Thymus (tissue), 11 donors: ENCODE measurements around the gene MUC6. TPM values are rescaled to one million over a fixed set of nuclear protein-coding genes. Genes with fewer than 3 reads are reported as not detected.

ENCODE experiments used
- DNase-seq, 9 donors: peaks; one replicate each; pipeline ENCODE4 v3.0.0-alpha.2; 2013; ENCODE audit warnings: low spot score in 9 of 9, low read depth in 6 of 9, missing footprints in 1 of 9
- H3K27ac ChIP-seq, 2 donors: one replicate each; pipeline ENCODE4 v1.5.1; 2013; ENCODE audit warnings: control low read depth in 1 of 2, low read depth in 1 of 2, low read length in 1 of 2, mild to moderate bottlenecking in 1 of 2, moderate library complexity in 1 of 2
- H3K27me3 ChIP-seq, 2 donors: one replicate each; pipeline ENCODE4 v1.5.1; 2013; ENCODE audit warnings: low read length in 1 of 2; ENCODE audit not compliant: control insufficient read depth in 2 of 2, insufficient read depth in 1 of 2
- H3K36me3 ChIP-seq, 2 donors: one replicate each; pipeline ENCODE4 v1.5.1; 2013; ENCODE audit warnings: low read length in 1 of 2, mild to moderate bottlenecking in 1 of 2, moderate library complexity in 1 of 2; ENCODE audit not compliant: control insufficient read depth in 2 of 2, insufficient read depth in 2 of 2
- H3K4me1 ChIP-seq, 2 donors: one replicate each; pipeline ENCODE4 v1.5.1; 2013; ENCODE audit warnings: low read length in 2 of 2; ENCODE audit not compliant: control insufficient read depth in 2 of 2, insufficient read depth in 2 of 2
- H3K4me3 ChIP-seq, 2 donors: one replicate each; pipeline ENCODE4 v1.5.1; 2013; ENCODE audit warnings: low read length in 2 of 2, control low read depth in 1 of 2, mild to moderate bottlenecking in 1 of 2
- H3K9me3 ChIP-seq, 2 donors: one replicate each; pipeline ENCODE4 v1.5.1; 2013; ENCODE audit warnings: low read length in 1 of 2, mild to moderate bottlenecking in 1 of 2; ENCODE audit not compliant: control insufficient read depth in 2 of 2, insufficient read depth in 1 of 2
- WGBS: extraction: QIAGEN DNeasy Blood & Tissue Kit; methylation state at CpG from one replicate; pipeline ENCODE4 v1.1.7; 2013; 5-methylcytosine and 5-hydroxymethylcytosine counted together
- polyA plus RNA-seq: library from polyadenylated mRNA; stranded (reverse); fragments of 200-250 nt; gene quantifications from one replicate; pipeline ENCODE4 v1.2.3, GENCODE V29; 2013
- total RNA-seq: library from RNA; stranded (reverse); fragments of 120-200 nt; gene quantifications from one replicate; pipeline ENCODE4 v1.2.4, GENCODE V29; 2013
- donor health status: healthy.

The MUC6 gene
- total and polyA plus RNA-seq, 2 donors: 0.16 to 0.19 TPM

DNA sequence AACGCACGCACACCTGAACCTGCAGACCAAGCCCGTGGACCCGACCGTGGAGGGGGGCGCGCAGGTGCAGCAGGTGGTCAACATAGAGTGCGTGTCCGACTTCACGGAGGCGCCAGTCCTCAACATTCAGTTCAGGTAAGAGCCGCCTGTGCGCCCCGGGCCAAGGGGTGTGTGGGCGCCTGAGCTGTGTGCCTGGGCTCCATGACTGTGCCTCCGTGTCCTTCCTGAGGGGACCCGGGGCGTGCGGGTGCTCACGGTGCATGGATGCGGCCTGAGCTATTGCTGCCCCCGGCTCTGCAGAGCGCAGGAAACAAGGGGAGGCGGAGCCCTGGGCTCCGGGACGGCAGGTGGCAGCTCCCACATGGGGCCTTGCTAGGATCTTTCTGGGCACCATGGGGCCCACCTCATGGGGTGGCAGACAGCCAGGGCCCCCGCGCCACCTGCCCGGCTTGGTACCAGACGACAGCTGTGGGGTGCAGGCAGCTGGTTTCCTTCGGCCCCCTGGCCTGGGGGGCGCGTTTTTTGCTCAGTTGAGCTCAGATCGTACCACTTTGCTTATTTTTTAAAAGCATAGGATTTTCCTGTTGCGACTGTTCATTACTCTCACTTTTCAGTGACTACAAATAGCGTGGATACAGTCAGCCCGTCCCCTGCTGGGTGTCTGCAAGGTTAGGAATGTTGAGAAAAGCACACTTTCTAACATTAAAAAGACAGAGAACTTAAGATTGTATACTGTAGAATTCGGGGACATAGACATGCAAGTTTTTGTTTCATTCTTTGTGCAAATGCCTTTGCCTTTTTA, 28.3 kb downstream of the MUC6 start:
- DNase-seq: no peak
- Histone ChIP-seq H3K4me1 (peaks cover 0 to 3% of the 10 kb centered on the region in 2 donors), H3K27ac (no peak overlapping the region), H3K36me3 (peaks cover 72 to 83% of the 10 kb centered on the region in 2 donors), H3K27me3 (no peaks in the 10 kb centered on the region), H3K9me3 (peaks cover 0 to 3% of the 10 kb centered on the region in 2 donors), H3K4me3 (no peak overlapping the region)
- WGBS: 95% methylated on average over 38 of the region's 38 CpGs

DNA sequence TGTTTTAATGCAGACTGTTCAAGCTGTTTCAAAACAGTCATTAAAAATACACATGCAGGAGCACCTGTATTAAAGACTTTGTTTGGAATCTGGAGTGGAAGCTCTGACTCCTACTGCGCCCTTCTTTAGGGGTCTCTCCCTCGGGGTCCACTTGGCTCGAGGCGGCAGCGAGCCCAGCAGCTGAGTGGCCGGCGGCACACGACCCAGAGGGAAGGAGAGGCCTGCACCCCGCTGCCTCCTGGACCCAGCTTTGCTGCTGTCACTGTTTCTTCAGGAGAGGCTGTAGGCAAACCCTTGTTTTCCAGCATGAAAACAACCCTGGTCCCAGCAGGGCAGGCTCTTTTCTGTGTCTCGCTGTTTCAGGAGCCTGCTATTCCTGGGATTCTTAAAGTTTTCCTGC, 29.2 kb downstream of the MUC6 start:
- peaks cover 0 to 3% of the 10 kb centered on the region in 2 donors for H3K9me3 ChIP-seq
- no peak overlapping the region for H3K27ac ChIP-seq
- WGBS: 98% methylated on average over 10 of the region's 10 CpGs
- DNase-seq: no peak
- no peaks in the 10 kb centered on the region for H3K27me3 ChIP-seq
- H3K4me1 ChIP-seq: peaks cover 0 to 3% of the 10 kb centered on the region in 2 donors
- H3K4me3 ChIP-seq: no peak overlapping the region
- H3K36me3 ChIP-seq: peaks cover 77 to 93% of the 10 kb centered on the region in 2 donors

DNA sequence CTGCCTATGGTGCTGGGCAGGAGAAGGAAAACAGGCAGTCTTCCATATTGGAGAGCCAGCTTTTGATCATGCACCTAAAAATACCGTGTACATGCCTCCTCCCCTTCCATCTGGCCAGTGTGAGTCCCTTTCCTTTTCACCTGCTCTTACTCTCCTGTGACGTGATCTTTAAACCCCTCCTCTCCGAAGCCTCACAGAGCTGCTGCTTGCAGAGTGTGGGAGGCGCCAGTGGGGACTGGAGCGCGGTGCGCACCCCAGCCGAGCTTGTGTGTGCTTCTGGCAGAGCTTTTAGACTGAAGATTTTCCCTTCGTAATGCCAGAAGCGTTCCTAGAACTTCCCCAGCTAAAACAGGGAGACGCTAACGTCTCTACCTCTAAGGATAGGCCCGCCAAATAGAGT, 29.8 kb downstream of the MUC6 start:
- no peaks in the 10 kb centered on the region for H3K27me3 ChIP-seq
- no peak for DNase-seq
- WGBS: 96% methylated on average over 13 of the region's 13 CpGs
- peaks cover 79 to 95% of the 10 kb centered on the region in 2 donors for H3K36me3 ChIP-seq
- no peak overlapping the region for H3K27ac ChIP-seq
- H3K9me3 ChIP-seq: peaks cover 0 to 2% of the 10 kb centered on the region in 2 donors
- H3K4me3 ChIP-seq: no peak overlapping the region
- H3K4me1 ChIP-seq: peaks cover 0 to 3% of the 10 kb centered on the region in 2 donors

DNA sequence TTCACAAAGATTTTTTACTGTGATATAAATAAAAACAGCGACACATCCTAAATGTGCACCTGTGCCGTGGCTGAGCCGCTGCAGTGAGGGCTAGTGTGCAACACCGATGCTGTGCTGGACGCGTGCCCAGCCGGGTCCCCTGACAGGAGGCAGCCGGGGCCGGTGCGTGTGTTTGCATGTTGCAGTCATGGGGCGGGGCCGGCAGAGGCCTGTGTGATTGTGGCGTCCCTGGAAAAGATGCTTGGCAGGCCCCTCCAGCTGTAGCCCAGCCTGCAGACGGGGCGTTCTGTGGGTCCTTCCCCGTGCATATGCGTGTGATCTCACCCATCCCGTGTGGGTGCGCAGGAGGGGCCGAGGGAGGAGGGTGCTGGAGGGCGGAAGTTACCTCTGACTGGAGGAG, 30.6 kb downstream of the MUC6 start:
- Histone ChIP-seq H3K4me1 (peaks cover 0 to 6% of the 10 kb centered on the region in 2 donors), H3K27me3 (no peaks in the 10 kb centered on the region), H3K9me3 (no peaks in the 10 kb centered on the region), H3K36me3 (peaks cover 78 to 95% of the 10 kb centered on the region in 2 donors), H3K27ac (no peak overlapping the region), H3K4me3 (no peak overlapping the region)
- DNase-seq: peak in 1 of 9 donors; percentile 18
- 95% methylated on average over 21 of the region's 21 CpGs for WGBS

DNA sequence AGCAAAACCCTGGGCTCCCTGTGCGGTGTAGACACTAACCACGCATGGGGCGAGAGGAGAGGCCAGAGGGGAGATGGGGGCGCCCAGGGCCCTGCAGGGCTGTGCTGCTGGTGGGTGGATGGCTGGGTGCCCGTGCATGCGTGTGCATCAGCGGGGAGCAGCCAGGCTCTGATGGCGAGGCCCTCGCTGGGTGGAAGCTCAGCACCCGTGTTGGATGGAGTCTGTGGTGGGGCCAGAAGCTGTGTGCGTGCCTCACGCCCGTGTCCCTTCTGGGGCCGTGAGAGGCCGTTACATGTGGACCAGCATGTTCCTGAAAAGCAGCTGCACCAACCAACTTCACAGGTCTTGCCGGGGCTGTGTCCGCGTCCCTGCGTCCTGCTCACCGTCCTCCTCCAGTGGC, 33.4 kb downstream of the MUC6 start:
- Histone ChIP-seq H3K27ac (no peak overlapping the region), H3K9me3 (no peaks in the 10 kb centered on the region), H3K4me1 (peaks cover 0 to 6% of the 10 kb centered on the region in 2 donors), H3K4me3 (no peak overlapping the region), H3K27me3 (no peaks in the 10 kb centered on the region), H3K36me3 (peaks cover 74 to 83% of the 10 kb centered on the region in 2 donors)
- DNase-seq: no peak
- 97% methylated on average over 20 of the region's 20 CpGs for WGBS

DNA sequence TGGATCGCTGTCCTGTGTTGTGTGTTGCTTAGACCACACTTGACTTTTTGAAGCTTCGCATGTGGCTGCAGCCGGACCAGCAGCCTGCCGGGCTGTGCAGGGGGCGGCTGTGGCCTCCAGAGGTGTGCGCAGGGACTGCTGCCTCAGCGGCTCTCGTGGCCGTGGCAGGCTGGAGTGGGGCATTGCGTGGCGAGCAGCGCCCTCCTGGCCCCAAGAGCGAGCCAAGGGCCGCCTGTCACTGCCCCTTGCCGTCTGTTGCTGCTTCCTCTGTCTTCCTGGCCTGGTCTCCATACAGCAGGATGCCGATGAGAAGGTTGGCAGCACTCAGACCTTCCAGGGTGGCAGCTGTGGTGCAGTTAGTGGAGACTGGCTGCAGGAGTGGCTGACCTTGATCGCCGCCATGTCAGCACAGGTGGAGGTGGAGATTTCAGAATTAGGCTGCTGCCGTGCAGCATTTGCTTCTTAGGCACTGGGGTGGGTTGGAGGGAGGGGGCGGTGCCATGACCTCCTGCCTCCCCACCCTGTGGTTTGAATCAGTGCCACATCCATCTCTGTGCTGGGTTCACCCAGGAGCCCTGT, 34.0 kb downstream of the MUC6 start:
- WGBS: 97% methylated on average over 20 of the region's 20 CpGs
- no peak for DNase-seq
- H3K4me3 ChIP-seq: no peak overlapping the region
- no peaks in the 10 kb centered on the region for H3K27me3 ChIP-seq
- H3K4me1 ChIP-seq: peaks cover 0 to 6% of the 10 kb centered on the region in 2 donors
- H3K27ac ChIP-seq: no peak overlapping the region
- no peaks in the 10 kb centered on the region for H3K9me3 ChIP-seq
- H3K36me3 ChIP-seq: peaks cover 68 to 76% of the 10 kb centered on the region in 2 donors

DNA sequence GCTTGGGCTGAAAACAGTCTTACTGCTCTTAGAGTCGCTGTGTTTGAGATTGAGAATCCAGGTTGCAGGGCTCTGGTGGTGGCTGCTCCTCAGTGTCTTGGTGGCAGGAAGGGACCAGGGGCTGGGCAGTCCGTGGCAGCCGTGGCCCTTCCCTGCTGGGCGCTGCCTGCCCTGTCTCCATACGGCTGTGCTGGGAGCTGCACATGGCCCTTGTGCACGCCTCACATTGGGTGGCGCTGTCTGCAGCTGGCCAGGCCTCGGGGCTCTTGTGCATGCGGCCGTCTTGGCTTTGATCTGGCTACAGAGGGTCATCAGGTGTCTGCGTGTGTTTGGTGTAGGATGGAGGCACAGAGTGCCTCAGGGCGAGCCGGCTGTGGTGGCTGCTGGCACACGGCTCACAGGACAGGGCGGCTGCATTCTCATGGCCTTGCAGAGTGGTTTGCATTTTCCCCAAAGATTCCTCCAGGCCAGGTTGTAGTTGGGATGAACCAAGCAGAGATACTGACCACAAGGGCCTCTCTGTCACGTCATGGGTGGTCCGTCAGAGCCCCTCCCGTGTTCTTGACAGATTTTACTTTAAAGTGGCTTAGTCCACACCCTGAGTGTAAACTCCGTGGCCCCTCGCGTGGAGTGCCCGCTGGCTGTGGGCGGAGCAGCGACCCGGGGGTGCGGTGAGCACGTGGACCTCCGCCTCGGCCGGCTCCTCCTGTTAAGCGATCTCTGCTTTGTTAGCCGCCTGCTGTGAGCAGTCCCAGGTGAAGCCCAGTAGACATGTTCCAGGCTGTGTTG, 34.7 kb downstream of the MUC6 start:
- Histone ChIP-seq H3K27ac (no peak overlapping the region), H3K4me1 (peaks cover 0 to 6% of the 10 kb centered on the region in 2 donors), H3K36me3 (peaks cover 66 to 73% of the 10 kb centered on the region in 2 donors), H3K4me3 (no peak overlapping the region), H3K27me3 (no peaks in the 10 kb centered on the region), H3K9me3 (no peaks in the 10 kb centered on the region)
- DNase-seq: no peak
- WGBS: 98% methylated on average over 32 of the region's 32 CpGs

DNA sequence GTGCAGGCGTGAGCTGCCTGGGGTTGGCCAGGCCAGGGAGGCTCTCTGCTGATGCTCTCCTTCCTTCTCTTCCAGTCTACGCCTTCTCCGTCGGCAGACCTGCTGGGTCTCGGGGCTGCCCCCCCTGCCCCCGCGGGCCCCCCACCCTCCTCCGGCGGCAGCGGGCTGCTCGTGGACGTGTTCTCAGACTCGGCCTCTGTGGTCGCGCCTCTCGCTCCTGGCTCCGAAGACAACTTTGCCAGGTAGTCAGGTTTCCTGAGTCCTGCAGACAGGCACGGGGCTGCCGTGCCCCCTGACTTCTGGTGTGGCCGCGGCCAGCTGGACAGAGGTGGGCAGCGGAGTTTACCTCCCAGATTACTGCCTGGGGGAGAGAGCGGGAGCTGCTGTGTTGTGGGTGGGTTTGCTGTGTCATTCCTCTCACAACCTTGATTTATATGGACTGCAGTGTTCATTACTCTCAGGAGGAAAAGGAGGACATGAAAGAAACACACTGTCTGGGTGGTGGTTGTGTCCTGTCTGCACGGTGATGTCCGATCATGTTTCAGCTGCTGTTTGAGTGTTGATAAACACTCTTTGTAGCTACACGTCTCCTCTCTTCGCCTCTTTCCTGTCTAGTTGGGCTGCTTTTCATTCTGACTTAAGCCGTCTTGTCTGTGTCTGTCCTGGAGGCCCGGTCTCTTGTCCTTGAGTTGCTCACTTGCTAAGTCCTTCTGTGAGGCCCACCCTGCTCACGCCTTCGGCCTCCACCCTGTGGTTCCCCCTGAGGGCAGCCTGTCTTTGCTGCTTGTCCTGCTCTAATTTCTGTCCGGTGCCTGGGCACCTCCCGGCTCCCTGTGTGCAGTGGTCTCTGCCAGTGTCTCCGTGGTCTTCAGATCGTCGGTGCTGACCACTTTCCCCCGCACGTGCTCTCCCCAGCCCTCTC, 35.9 kb downstream of the MUC6 start:
- Histone ChIP-seq H3K4me3 (no peak overlapping the region), H3K36me3 (peaks cover 70 to 75% of the 10 kb centered on the region in 2 donors), H3K27ac (no peak overlapping the region), H3K4me1 (peaks cover 0 to 3% of the 10 kb centered on the region in 2 donors), H3K9me3 (no peaks in the 10 kb centered on the region), H3K27me3 (no peaks in the 10 kb centered on the region)
- 94% methylated on average over 38 of the region's 38 CpGs for WGBS
- no peak for DNase-seq
